Choroid plexus epithelial cell (primary cell): ENCODE results near the gene ADSL.

Experiments used
- DNase-seq: peaks from one replicate; pipeline ENCODE4 v3.0.0-alpha.2; 2010; ENCODE audit warnings: low read depth
- H3K4me3 ChIP-seq: 2 replicates; pipeline ENCODE4 v1.5.1; 2011; ENCODE audit warnings: low read depth, mild to moderate bottlenecking, control low read depth, low read length, moderate library complexity
- CTCF ChIP-seq: conservative IDR thresholded peaks from 2 replicates; pipeline ENCODE4 v1.5.1; 2011; ENCODE audit warnings: low read depth, mild to moderate bottlenecking, control low read depth, inconsistent platforms, low read length, moderate library complexity

Gene ADSL

DNA sequence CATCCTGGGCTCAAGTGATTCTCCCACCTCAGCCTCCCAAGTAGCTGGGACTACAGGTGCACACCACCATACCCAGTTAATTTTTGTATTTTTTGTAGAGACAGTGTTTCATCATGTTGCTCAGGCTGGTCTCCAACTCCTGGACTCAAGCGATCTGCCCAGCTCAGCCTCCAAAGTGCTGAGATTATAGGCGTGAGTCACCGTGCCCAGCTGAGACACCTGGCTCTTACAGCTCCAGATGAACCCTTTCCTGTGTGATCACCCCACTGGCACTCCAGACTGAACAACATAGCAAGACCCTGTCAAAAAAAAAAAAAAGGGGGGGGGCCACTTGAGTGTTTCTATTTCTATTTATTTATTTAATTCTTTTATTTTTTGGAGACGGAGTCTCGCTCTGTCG is 1.0 kb upstream of the ADSL start:
- DNase-seq: peak; percentile 23
- peak overlapping the region; percentile 71 for H3K4me3 ChIP-seq
- no peak for TF ChIP-seq CTCF

DNA sequence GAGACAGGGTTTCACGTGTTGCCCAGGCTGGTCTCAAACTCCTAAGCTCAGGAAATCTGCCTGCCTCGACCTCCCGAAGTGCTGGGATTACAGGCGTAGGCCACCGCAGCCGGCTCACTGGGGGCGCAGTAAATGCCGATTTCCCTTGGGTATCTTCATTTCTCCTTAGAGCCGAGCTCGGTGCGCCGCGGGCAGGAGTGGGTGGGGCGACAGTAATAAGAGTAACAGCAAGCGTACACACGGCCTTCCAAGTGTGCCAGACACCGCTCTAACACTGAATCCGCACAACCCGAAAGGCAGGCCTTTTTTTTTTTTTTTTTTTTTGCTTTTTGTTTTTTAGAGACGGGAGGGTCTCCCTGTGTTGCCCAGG is 500 bp upstream of the ADSL start:
- no peak for TF ChIP-seq CTCF
- DNase-seq: peak; percentile 42
- H3K4me3 ChIP-seq: peak overlapping the region; percentile 71

DNA sequence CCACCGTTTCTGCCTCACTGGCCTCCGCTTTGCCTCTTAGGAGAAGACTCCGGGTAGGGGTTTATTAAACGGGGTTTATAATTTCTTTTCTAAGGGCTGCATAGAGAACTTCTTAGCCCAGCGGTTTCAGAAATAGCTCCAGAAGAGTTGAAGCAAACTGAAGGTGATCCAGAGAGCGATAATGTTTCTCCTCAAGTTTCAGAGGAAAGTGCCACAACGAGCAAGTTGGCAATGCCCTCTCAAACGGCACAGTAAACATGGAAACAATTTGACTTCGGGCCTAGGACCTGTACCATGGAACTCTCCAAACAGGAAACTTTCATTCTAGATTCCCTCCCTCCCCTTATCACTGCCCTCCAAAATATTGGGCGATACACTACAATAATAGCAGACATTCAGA is 1.0 kb downstream of the ADSL start:
- peak overlapping the region; percentile 71 for H3K4me3 ChIP-seq
- DNase-seq: no peak
- no peak for TF ChIP-seq CTCF

GRCh38 chr22:40348025-40348658 is 1.8 kb downstream of the ADSL start:
- peak; percentile 80 for DNase-seq
- peak; percentile 96 for TF ChIP-seq CTCF
- H3K4me3 ChIP-seq: no peak overlapping the region

GRCh38 chr22:40352763-40353162 is 6.5 kb downstream of the ADSL start:
- H3K4me3 ChIP-seq: no peak overlapping the region
- no peak for TF ChIP-seq CTCF
- no peak for DNase-seq

DNA sequence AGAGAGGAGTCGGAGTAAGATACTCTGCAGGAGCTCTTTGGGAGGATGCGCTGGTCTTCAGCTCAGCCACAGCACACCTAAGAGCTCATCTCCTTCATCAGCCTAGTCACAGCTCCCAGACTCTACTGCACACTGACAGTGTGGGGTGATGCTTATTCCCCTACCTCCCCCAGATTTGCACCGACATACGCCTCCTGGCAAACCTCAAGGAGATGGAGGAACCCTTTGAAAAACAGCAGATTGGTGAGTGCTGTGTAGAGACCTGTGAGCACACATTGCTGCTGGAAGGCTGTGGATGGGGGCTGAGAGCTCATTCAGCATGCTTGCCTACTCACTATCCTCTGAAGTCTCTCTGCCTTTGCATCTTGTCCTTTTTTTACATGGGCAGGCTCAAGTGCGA is 14.8 kb downstream of the ADSL start:
- DNase-seq: no peak
- no peak for TF ChIP-seq CTCF

GRCh38 chr22:40363059-40363458 is 16.8 kb downstream of the ADSL start:
- H3K4me3 ChIP-seq: no peak overlapping the region
- peak; percentile 45 for DNase-seq
- TF ChIP-seq CTCF: no peak

More for the DNA sequence above, 14.8 kb downstream of the ADSL start:
- no peak overlapping the region for H3K4me3 ChIP-seq
